Hepatocyte (in vitro differentiated cells): Measurements from ENCODE around the gene PRC1. TPM values are rescaled to one million over a fixed set of nuclear protein-coding genes. Genes with fewer than 3 reads are reported as not detected.

Experiments
- DNase-seq: peaks from one replicate; pipeline ENCODE4 v3.0.0-alpha.2; 2016; ENCODE audit warnings: low spot score
- H2AFZ ChIP-seq: fragments of 200-600 bp; sonication (generic); 2 replicates; pipeline ENCODE4 v1.6.0; 2016; ENCODE audit warnings: antibody characterized with exemption, mild to moderate bottlenecking
- H3K27ac ChIP-seq: fragments of 200-600 bp; sonication (generic); 2 replicates; pipeline ENCODE4 v1.5.1; 2016; ENCODE audit warnings: mild to moderate bottlenecking
- H3K27me3 ChIP-seq: fragments of 200-600 bp; sonication (generic); 2 replicates; pipeline ENCODE4 v1.6.1; 2016
- H3K36me3 ChIP-seq: fragments of 200-600 bp; sonication (generic); replicated peaks from 2 replicates; pipeline ENCODE4 v1.5.1; 2016; ENCODE audit warnings: low read depth; ENCODE audit not compliant: insufficient read depth
- H3K4me1 ChIP-seq: fragments of 200-600 bp; sonication (generic); 2 replicates; pipeline ENCODE4 v1.5.1; 2016; ENCODE audit warnings: mild to moderate bottlenecking, moderate library complexity; ENCODE audit not compliant: insufficient read depth
- H3K4me2 ChIP-seq: fragments of 200-600 bp; sonication (generic); 2 replicates; pipeline ENCODE4 v1.6.0; 2016
- H3K4me3 ChIP-seq: fragments of 200-600 bp; sonication (generic); 2 replicates; pipeline ENCODE4 v1.5.1; 2016; ENCODE audit warnings: mild to moderate bottlenecking
- H3K79me2 ChIP-seq: fragments of 200-600 bp; sonication (generic); 2 replicates; pipeline ENCODE4 v1.6.0; 2017; ENCODE audit warnings: mild to moderate bottlenecking
- H3K9me2 ChIP-seq: fragments of 200-600 bp; sonication (generic); replicated peaks from 2 replicates; pipeline ENCODE4 v1.6.0; 2017; ENCODE audit warnings: mild to moderate bottlenecking; ENCODE audit not compliant: insufficient read depth
- H3K9me3 ChIP-seq: fragments of 200-600 bp; sonication (generic); 2 replicates; pipeline ENCODE4 v1.5.1; 2016; ENCODE audit warnings: low read depth, mild to moderate bottlenecking
- H4K20me1 ChIP-seq: fragments of 200-600 bp; sonication (generic); 2 replicates; pipeline ENCODE4 v1.6.0; 2016; ENCODE audit warnings: mild to moderate bottlenecking; ENCODE audit not compliant: insufficient read depth, poor library complexity, severe bottlenecking
- EZH2 ChIP-seq: fragments of 200-600 bp; sonication (generic); IDR thresholded peaks from 2 replicates; pipeline ENCODE4 v1.6.1; 2016; ENCODE audit warnings: antibody characterized with exemption, mild to moderate bottlenecking, borderline replicate concordance
- EZH2phosphoT487 ChIP-seq: fragments of 200-600 bp; sonication (generic); IDR thresholded peaks from one replicate; pipeline ENCODE4 v1.6.1; 2018; ENCODE audit warnings: antibody characterized with exemption, mild to moderate bottlenecking, low read depth, moderate library complexity; ENCODE audit not compliant: unreplicated experiment, severe bottlenecking
- WGBS: methylation state at CpG from one replicate; pipeline ENCODE4 v1.1.6; 2016; ENCODE audit warnings: low lambda C conversion rate; ENCODE audit errors: missing lambda C conversion rate; 5-methylcytosine and 5-hydroxymethylcytosine counted together
- polyA plus RNA-seq: library from polyadenylated mRNA; unstranded; fragments of >200 nt; fragmentation: Nextera tagmentation; extraction: Ambion mirVana; gene quantifications from 2 replicates; pipeline ENCODE4 v1.2.1, GENCODE V29; 2016
- total RNA-seq: library from RNA; depleted of rRNA; stranded (reverse); fragments of >200 nt; gene quantifications from 2 replicates; pipeline ENCODE4 v1.2.3, GENCODE V29; 2014
- TF ChIP-seq, protein P1 (sequence below): fragments of 200-600 bp; sonication (generic); IDR thresholded peaks from 2 replicates; pipeline ENCODE4 v1.5.1; 2016; ENCODE audit warnings: antibody characterized with exemption, mild to moderate bottlenecking; ENCODE audit not compliant: poor library complexity

The PRC1 gene
- total and polyA plus RNA-seq, 2 experiments from 2014 or later: 21.5 to 35.8 TPM

DNA sequence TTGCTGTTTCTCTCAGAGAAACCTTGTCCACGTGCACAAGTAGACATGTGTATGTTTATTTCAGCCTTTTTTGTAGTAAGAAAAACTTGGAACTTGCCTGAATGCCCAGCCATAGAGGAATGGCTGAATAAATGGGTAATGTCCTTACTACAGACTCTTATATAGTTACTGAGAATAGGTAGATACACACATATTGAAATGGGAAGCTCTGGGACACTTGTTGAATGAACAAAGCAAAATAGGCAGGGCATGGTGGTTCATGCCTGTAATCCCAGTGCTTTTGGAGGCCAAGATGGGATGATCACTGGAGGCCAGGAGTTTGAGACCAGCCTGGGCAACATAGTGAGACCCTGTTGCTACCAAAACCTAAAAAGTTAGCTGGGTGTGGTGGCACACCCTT is 57.5 kb downstream of the PRC1 start:
- DNase-seq: no peak
- H3K27me3 ChIP-seq: no peaks in the 10 kb centered on the region
- no peak overlapping the region for H2AFZ ChIP-seq
- H3K79me2 ChIP-seq: peaks cover 23% of the 10 kb centered on the region
- no peaks in the 10 kb centered on the region for H3K9me3 ChIP-seq
- TF ChIP-seq EZH2 (no peak), EZH2phosphoT487 (no peak)
- TF ChIP-seq, protein P1, sequence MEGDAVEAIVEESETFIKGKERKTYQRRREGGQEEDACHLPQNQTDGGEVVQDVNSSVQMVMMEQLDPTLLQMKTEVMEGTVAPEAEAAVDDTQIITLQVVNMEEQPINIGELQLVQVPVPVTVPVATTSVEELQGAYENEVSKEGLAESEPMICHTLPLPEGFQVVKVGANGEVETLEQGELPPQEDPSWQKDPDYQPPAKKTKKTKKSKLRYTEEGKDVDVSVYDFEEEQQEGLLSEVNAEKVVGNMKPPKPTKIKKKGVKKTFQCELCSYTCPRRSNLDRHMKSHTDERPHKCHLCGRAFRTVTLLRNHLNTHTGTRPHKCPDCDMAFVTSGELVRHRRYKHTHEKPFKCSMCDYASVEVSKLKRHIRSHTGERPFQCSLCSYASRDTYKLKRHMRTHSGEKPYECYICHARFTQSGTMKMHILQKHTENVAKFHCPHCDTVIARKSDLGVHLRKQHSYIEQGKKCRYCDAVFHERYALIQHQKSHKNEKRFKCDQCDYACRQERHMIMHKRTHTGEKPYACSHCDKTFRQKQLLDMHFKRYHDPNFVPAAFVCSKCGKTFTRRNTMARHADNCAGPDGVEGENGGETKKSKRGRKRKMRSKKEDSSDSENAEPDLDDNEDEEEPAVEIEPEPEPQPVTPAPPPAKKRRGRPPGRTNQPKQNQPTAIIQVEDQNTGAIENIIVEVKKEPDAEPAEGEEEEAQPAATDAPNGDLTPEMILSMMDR: no peak
- no peaks in the 10 kb centered on the region for H3K36me3 ChIP-seq
- no peak overlapping the region for H3K4me3 ChIP-seq
- 78% methylated on average over 1 of the region's 1 CpG for WGBS
- H4K20me1 ChIP-seq: no peaks in the 10 kb centered on the region
- no peaks in the 10 kb centered on the region for H3K9me2 ChIP-seq
- H3K4me2 ChIP-seq: peak overlapping the region; percentile 100
- H3K27ac ChIP-seq: no peak overlapping the region
- H3K4me1 ChIP-seq: peaks cover 11% of the 10 kb centered on the region

DNA sequence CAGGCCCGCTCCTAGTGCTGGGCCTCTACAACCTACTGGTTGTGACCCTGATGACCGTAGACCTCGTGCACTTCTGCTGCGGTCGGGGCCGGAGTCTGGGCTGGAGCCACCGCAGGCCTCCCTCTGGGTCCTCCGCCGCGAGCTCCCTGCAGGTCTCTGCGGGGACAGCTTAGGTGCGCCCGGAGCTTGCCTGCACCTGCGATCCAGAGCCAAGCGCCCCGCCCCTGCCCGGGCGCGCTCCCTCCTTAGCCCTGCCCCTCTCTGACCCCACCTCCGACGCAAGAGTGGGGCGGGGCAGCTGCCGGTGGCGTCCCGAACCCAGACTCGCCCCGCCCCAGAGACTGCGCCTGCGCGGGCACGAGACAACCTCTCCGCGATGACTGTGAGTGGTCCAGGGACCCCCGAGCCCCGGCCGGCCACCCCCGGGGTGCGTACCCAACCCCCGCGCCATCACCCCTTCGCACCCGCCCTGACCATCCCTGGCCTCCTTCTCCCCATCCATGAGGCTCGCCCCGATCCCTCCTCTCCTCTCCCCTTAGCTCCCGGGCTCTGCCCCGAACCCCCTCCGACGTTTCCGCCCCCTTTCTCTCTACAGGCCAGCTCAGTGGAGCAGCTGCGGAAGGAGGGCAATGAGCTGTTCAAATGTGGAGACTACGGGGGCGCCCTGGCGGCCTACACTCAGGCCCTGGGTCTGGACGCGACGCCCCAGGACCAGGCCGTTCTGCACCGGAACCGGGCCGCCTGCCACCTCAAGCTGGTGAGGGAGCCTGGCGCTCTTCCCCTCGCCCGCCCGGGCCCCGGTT is 59.2 kb downstream of the PRC1 start, which contains the start of gene UNC45A:
Gene UNC45A, plus strand, starts transcription at position 337 of the 803 bp plus-strand sequence. Its CDS starts 40 bp downstream, at position 377.
- TF ChIP-seq EZH2phosphoT487 (no peak), EZH2 (no peak)
- TF ChIP-seq, protein P1: no peak
- Histone ChIP-seq H2AFZ (peak within 1 kb of the TSS; percentile 92), H3K9me2 (no peaks in the 10 kb centered on the region)

DNA sequence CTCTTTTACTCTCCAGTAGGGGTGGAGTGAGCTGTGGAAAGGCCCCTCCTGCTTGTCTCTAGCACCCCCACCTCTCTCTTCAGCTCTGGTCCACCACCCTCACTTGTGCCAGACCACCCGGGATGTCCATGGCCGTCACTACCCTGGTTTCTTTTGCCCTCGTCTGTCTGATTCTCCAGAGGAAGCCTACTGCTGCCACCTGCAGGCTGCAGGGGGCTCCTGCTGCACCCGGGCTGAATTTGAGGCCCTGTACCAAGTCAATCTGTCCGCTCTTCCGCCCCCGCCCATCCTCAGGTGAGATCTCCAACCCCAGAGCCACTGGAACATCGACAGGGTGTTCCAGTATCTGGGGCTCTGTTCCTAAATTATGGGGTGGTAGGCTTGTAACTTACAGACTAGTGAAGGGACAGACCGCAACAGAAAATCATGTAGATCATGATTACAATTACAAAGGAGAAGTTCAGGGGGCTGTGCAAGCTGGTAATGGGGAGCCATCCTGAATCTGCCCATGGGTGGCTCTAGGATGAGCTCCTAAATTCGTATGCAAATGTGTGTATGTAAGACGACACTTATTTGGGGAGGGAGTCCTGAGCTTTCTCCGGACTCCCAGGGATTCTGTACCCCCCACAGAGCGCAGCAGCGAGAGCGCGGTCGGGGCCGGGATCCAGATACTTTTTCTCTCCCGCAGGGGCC is 59.9 kb downstream of the PRC1 start:
- Histone ChIP-seq H2AFZ (peak overlapping the region; percentile 92), H3K27me3 (no peaks in the 10 kb centered on the region), H3K36me3 (no peaks in the 10 kb centered on the region), H3K9me3 (no peaks in the 10 kb centered on the region), H3K4me2 (peak overlapping the region; percentile 100), H3K9me2 (no peaks in the 10 kb centered on the region), H3K79me2 (peaks cover 23% of the 10 kb centered on the region), H3K4me3 (peak overlapping the region; percentile 86), H4K20me1 (no peaks in the 10 kb centered on the region), H3K27ac (peak overlapping the region; percentile 15), H3K4me1 (peaks cover 11% of the 10 kb centered on the region)
- peak; percentile 92 for DNase-seq
- 2% methylated on average over 19 of the region's 19 CpGs for WGBS
- TF ChIP-seq, protein P1: peak; percentile 88
- TF ChIP-seq EZH2: no peak
- TF ChIP-seq EZH2phosphoT487: no peak

More for the DNA sequence above, 59.2 kb downstream of the PRC1 start, which contains the start of gene UNC45A:
- 0% methylated on average over 22 of the region's 65 CpGs for whole genome bisulfite sequencing
- Histone ChIP-seq H3K9me3 (no peaks in the 10 kb centered on the region), H3K27ac (peak within 1 kb of the TSS; percentile 78), H4K20me1 (no peaks in the 10 kb centered on the region), H3K79me2 (peaks cover 23% of the 10 kb centered on the region), H3K4me2 (peak within 1 kb of the TSS; percentile 100), H3K4me1 (peaks cover 11% of the 10 kb centered on the region), H3K27me3 (no peaks in the 10 kb centered on the region), H3K4me3 (peak within 1 kb of the TSS; percentile 86), H3K36me3 (no peaks in the 10 kb centered on the region)
- DNase-seq: peak; percentile 96
